Measurements from ENCODE around the gene ZFP92. TPM values are rescaled to one million over a fixed set of nuclear protein-coding genes. Genes with fewer than 3 reads are reported as not detected.

ZFP92 gene
- polyA plus RNA-seq, 1 donor from 2014 or later = 0.21 TPM

DNA sequence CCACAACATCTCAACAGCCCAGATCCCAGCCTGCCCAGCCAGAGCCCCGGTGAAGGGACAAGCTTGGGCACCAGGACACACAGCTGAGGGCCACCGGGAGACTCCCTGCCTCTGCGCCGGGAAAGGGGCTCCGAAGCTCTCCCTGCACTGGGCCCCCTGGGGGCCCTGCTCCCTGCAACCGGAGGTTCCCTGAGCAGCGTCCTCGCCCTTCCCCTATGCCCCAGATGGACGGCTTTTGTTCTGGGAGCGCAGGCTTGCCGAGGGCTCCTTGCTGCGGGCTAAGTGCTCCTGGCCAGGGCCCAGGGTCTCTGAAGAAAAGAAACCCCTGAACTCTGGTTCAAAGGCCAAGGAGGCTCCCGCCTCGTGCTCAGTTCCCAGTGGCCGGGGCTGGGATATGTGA is 899 bp upstream of the ZFP92 start:
- Mint-ChIP-seq H3K27ac (no peak overlapping the region), H3K27me3 (peaks cover 3% of the 10 kb centered on the region), H3K4me1 (peaks cover 7 to 12% (median 9%) of the 10 kb centered on the region in 3 donors), H3K4me3 (no peak overlapping the region), H3K36me3 (no peaks in the 10 kb centered on the region), H3K9me3 (no peaks in the 10 kb centered on the region)

GRCh38 chrX:153410888-153411254 is 401 bp upstream of the ZFP92 start:
- peaks cover 7 to 12% (median 9%) of the 10 kb centered on the region in 3 donors for H3K4me1 Mint-ChIP-seq
- H3K9me3 Mint-ChIP-seq = no peaks in the 10 kb centered on the region
- H3K4me3 Mint-ChIP-seq = peak overlapping the region; percentile 42 to 88 (median 68)
- H3K36me3 Mint-ChIP-seq = no peaks in the 10 kb centered on the region
- peak overlapping the region in 1 of 3 donors; percentile 83 for H3K27ac Mint-ChIP-seq
- peaks cover 3% of the 10 kb centered on the region for H3K27me3 Mint-ChIP-seq

DNA sequence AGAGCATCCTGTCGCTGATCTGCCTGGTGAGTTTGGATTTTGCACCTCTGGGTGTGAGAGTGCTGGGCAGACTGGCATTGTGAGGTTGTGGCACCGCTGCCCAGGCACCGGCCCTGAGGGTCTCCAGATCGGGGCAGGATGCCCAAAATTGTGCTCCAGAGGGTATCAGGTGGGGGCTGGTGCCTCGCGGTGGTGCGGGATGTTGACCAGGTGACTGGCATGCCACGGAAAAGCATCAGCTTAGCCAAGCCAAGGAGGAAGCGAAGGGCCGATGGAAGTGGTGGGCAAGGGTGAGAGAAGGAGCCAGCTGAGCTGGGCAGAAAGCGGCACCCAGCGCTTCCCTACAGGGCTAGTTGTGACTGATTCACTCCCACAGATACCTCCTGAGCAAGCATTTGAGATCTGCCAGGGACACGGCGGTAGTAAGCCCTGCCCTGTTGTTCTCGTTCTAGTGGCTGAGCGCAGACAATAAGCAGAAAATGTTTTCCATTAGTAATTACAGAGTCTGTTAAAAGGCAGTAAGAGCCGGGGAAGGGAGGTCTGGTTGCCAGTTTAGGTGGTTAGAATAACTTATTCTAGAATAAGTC is 809 bp downstream of the ZFP92 start:
- H3K27ac Mint-ChIP-seq = peak overlapping the region in 1 of 3 donors; percentile 82
- no peaks in the 10 kb centered on the region for H3K9me3 Mint-ChIP-seq

GRCh38 chrX:153412746-153413720 is 1.8 kb downstream of the ZFP92 start:
- Mint-ChIP-seq H3K27ac (no peak overlapping the region), H3K27me3 (peaks cover 5% of the 10 kb centered on the region), H3K4me3 (peak overlapping the region in 2 of 4 donors; percentile 77 to 89), H3K9me3 (no peaks in the 10 kb centered on the region), H3K4me1 (peaks cover 6 to 12% (median 9%) of the 10 kb centered on the region in 3 donors), H3K36me3 (peaks cover 2% of the 10 kb centered on the region)

More for the DNA sequence above, 809 bp downstream of the ZFP92 start:
- Mint-ChIP-seq H3K4me1 (peaks cover 6 to 12% (median 9%) of the 10 kb centered on the region in 3 donors), H3K27me3 (peaks cover 5% of the 10 kb centered on the region), H3K4me3 (peak overlapping the region; percentile 71 to 89 (median 80)), H3K36me3 (no peaks in the 10 kb centered on the region)

GRCh38 chrX:153413731-153414130 is 2.5 kb downstream of the ZFP92 start:
- peak overlapping the region in 1 of 4 donors; percentile 31 for H3K4me3 Mint-ChIP-seq
- H3K9me3 Mint-ChIP-seq = no peaks in the 10 kb centered on the region
- H3K27ac Mint-ChIP-seq = no peak overlapping the region
- H3K27me3 Mint-ChIP-seq = peaks cover 6% of the 10 kb centered on the region
- peaks cover 2% of the 10 kb centered on the region for H3K36me3 Mint-ChIP-seq
- H3K4me1 Mint-ChIP-seq = peaks cover 6 to 12% (median 9%) of the 10 kb centered on the region in 3 donors

- no peak overlapping the region for H3K27ac Mint-ChIP-seq
- peak overlapping the region in 1 of 4 donors; percentile 61 for H3K4me3 Mint-ChIP-seq
- H3K4me1 Mint-ChIP-seq = peaks cover 6 to 12% (median 9%) of the 10 kb centered on the region in 3 donors
- H3K9me3 Mint-ChIP-seq = no peaks in the 10 kb centered on the region
- peaks cover 2% of the 10 kb centered on the region for H3K36me3 Mint-ChIP-seq
- H3K27me3 Mint-ChIP-seq = peaks cover 6% of the 10 kb centered on the region
Measured at GRCh38 chrX:153414856-153415510, 3.7 kb downstream of the ZFP92 start.

DNA sequence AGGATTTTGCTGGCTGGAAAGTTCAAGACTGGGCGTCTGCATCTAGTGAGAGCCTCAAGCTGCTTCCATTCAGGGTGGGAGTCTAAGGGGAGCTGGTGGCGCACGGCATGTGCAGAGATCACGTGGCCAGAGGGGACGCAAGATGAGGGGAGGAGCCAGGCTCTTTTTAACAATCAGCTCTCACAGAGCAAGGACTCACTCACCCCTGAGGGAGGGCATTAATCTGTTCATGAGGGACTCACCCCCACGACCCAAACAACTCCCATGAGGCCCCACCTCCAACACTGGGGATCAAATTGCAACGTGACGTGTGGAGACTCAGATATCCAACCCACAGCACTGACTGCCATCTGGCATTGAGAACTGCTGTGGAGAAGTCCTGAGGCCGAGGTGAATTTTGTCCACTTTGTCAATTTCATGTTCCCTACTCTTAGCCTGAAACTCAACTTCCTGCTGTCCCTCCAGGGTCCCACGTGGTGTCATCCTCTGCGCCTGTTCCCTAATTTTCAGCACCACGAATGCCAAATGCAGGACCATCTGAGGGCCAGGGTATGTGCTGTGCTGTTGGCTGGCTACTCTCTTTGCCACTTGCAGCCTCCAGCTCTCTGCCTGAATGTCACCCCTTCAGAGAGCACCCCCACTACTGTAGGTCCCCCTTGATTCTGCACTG is 5.6 kb downstream of the ZFP92 start:
- H3K27ac Mint-ChIP-seq = no peak overlapping the region
- peaks cover 0 to 7% (median 6%) of the 10 kb centered on the region in 3 donors for H3K4me1 Mint-ChIP-seq
- peaks cover 6% of the 10 kb centered on the region for H3K27me3 Mint-ChIP-seq
- peaks cover 2% of the 10 kb centered on the region for H3K36me3 Mint-ChIP-seq
- H3K4me3 Mint-ChIP-seq = no peak overlapping the region
- H3K9me3 Mint-ChIP-seq = no peaks in the 10 kb centered on the region

GRCh38 chrX:153417637-153418036 is 6.4 kb downstream of the ZFP92 start:
- Mint-ChIP-seq H3K27me3 (peaks cover 3% of the 10 kb centered on the region), H3K36me3 (peaks cover 2% of the 10 kb centered on the region), H3K4me3 (no peak overlapping the region), H3K27ac (no peak overlapping the region), H3K4me1 (peaks cover 0 to 2% (median 0%) of the 10 kb centered on the region in 3 donors), H3K9me3 (no peaks in the 10 kb centered on the region)

DNA sequence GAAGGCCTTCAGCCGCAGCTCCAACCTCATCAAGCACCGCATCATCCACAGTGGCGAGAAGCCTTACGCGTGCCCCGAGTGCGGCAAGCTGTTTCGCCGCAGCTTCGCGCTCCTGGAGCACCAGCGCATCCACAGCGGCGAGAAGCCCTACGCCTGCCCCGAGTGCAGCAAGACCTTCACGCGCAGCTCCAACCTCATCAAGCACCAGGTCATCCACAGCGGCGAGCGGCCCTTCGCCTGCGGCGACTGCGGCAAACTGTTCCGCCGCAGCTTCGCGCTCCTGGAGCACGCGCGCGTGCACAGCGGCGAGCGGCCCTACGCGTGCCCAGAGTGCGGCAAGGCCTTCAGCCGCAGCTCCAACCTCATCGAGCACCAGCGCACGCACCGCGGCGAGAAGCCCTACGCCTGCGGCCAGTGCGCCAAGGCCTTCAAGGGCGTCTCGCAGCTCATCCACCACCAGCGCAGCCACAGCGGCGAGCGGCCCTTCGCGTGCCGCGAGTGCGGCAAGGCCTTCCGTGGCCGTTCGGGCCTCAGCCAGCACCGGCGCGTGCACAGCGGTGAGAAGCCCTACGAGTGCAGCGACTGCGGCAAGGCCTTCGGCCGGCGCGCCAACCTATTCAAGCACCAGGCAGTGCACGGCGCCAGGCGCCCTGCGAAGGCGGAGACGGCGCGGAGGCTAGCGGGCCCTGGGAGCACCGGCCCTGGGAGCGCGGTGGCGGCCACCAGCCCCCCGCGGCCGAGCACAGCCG is 9.8 kb downstream of the ZFP92 start:
- no peaks in the 10 kb centered on the region for H3K4me1 Mint-ChIP-seq
- H3K36me3 Mint-ChIP-seq = peaks cover 2% of the 10 kb centered on the region
- no peaks in the 10 kb centered on the region for H3K9me3 Mint-ChIP-seq
- H3K4me3 Mint-ChIP-seq = no peak overlapping the region
- H3K27ac Mint-ChIP-seq = no peak overlapping the region
- peaks cover 3% of the 10 kb centered on the region for H3K27me3 Mint-ChIP-seq

GRCh38 chrX:153421856-153422255 is 10.6 kb downstream of the ZFP92 start:
- no peaks in the 10 kb centered on the region for H3K9me3 Mint-ChIP-seq
- peaks cover 1% of the 10 kb centered on the region for H3K27me3 Mint-ChIP-seq
- H3K27ac Mint-ChIP-seq = no peak overlapping the region
- no peaks in the 10 kb centered on the region for H3K4me1 Mint-ChIP-seq
- no peak overlapping the region for H3K4me3 Mint-ChIP-seq
- peaks cover 2% of the 10 kb centered on the region for H3K36me3 Mint-ChIP-seq

- no peaks in the 10 kb centered on the region for H3K9me3 Mint-ChIP-seq
- no peaks in the 10 kb centered on the region for H3K4me1 Mint-ChIP-seq
- no peaks in the 10 kb centered on the region for H3K36me3 Mint-ChIP-seq
- H3K4me3 Mint-ChIP-seq = no peak overlapping the region
- H3K27ac Mint-ChIP-seq = no peak overlapping the region
- H3K27me3 Mint-ChIP-seq = no peaks in the 10 kb centered on the region
Measured at GRCh38 chrX:153423652-153424051, 12.4 kb downstream of the ZFP92 start.

DNA sequence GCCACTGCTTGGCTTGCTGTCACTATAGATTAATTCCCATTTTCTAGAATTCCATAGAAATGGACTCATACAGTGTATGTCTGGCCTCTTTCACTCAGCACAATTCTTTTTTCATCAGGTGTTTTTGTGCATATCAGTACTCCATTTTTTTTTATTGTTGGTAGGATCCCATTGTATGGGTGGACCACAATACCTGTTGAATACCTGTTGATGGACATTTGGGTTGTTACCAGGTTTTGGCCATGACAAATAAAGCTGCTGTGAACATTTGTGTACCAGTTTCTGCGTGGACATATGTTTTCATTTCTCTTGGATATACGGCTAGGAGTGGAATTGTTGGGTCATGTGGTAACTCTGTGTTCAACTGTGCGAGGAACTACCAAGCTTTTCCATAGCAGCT is 14.9 kb downstream of the ZFP92 start:
- Mint-ChIP-seq H3K36me3 (peaks cover 2% of the 10 kb centered on the region), H3K9me3 (peaks cover 0 to 6% (median 3%) of the 10 kb centered on the region in 3 donors), H3K4me1 (no peaks in the 10 kb centered on the region), H3K27ac (no peak overlapping the region), H3K27me3 (peaks cover 3% of the 10 kb centered on the region), H3K4me3 (no peak overlapping the region)

DNA sequence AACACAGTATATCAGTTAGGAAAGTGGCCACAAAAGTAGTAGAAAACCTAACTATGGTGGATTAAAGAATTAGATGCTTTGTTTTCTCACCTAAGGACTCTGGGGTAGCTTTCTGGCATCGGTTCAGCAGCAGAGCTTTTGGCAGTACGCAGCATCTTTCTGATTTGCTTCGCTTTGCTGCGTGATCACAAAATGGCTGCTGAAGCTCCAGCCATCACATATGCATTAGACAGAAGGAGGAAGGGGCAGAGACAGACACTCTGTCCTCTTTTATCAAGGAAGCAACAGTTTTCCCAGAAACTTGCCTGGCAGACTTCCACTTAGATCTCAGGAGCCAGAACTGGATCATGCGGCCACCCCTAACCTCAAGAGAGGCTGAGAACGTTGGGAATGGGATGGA is 19.5 kb downstream of the ZFP92 start:
- Mint-ChIP-seq H3K36me3 (peaks cover 2% of the 10 kb centered on the region), H3K4me3 (peak overlapping the region in 1 of 4 donors; percentile 17), H3K4me1 (no peaks in the 10 kb centered on the region), H3K27ac (no peak overlapping the region), H3K9me3 (peaks cover 2 to 6% (median 3%) of the 10 kb centered on the region in 3 donors), H3K27me3 (peaks cover 6% of the 10 kb centered on the region)

- Mint-ChIP-seq H3K9me3 (peaks cover 2 to 6% (median 4%) of the 10 kb centered on the region in 3 donors), H3K4me1 (no peaks in the 10 kb centered on the region), H3K27ac (no peak overlapping the region), H3K27me3 (peaks cover 7% of the 10 kb centered on the region), H3K4me3 (no peak overlapping the region), H3K36me3 (peaks cover 2% of the 10 kb centered on the region)
Measured at GRCh38 chrX:153433161-153433680, 21.9 kb downstream of the ZFP92 start.

All from IgD-negative memory B cell (primary cell).